PFSK-1 (cell line): Measurements from ENCODE around the gene MRTFA.

ENCODE experiments used
- FOXP2 ChIP-seq: optimal IDR thresholded peaks from 2 replicates; pipeline ENCODE3; 2011; ENCODE audit warnings: borderline replicate concordance, control low read depth, inconsistent platforms; ENCODE audit not compliant: insufficient read depth; ENCODE audit errors: extremely low read length, extremely low read depth
- POLR2AphosphoS5 ChIP-seq: IDR thresholded peaks from 2 replicates; pipeline ENCODE4 v1.6.1; 2012; ENCODE audit warnings: low read depth, mild to moderate bottlenecking, control low read depth, low read length, moderate library complexity
- SIN3A ChIP-seq: IDR thresholded peaks from 2 replicates; pipeline ENCODE4 v1.6.1; 2012; ENCODE audit warnings: mild to moderate bottlenecking, low read length, moderate library complexity, borderline replicate concordance; ENCODE audit not compliant: insufficient read depth
- TAF1 ChIP-seq: IDR thresholded peaks from 2 replicates; pipeline ENCODE4 v1.6.1; 2012; ENCODE audit warnings: low read length, control low read depth, borderline replicate concordance; ENCODE audit not compliant: insufficient read depth
- TF ChIP-seq, protein P1 (sequence below), 2 experiments: IDR thresholded peaks; 2 replicates each; pipeline versions ENCODE4 v1.6.1 to v1.8.0; 2011 to 2012; ENCODE audit warnings: low read depth in 2 of 2, low read length in 2 of 2, control low read depth in 1 of 2, inconsistent platforms in 1 of 2, mild to moderate bottlenecking in 1 of 2, moderate library complexity in 1 of 2; ENCODE audit not compliant: insufficient read depth in 1 of 2

Gene MRTFA

GRCh38 chr22:40401981-40402406, 234.5 kb downstream of the MRTFA start:
- TF ChIP-seq, protein P1, sequence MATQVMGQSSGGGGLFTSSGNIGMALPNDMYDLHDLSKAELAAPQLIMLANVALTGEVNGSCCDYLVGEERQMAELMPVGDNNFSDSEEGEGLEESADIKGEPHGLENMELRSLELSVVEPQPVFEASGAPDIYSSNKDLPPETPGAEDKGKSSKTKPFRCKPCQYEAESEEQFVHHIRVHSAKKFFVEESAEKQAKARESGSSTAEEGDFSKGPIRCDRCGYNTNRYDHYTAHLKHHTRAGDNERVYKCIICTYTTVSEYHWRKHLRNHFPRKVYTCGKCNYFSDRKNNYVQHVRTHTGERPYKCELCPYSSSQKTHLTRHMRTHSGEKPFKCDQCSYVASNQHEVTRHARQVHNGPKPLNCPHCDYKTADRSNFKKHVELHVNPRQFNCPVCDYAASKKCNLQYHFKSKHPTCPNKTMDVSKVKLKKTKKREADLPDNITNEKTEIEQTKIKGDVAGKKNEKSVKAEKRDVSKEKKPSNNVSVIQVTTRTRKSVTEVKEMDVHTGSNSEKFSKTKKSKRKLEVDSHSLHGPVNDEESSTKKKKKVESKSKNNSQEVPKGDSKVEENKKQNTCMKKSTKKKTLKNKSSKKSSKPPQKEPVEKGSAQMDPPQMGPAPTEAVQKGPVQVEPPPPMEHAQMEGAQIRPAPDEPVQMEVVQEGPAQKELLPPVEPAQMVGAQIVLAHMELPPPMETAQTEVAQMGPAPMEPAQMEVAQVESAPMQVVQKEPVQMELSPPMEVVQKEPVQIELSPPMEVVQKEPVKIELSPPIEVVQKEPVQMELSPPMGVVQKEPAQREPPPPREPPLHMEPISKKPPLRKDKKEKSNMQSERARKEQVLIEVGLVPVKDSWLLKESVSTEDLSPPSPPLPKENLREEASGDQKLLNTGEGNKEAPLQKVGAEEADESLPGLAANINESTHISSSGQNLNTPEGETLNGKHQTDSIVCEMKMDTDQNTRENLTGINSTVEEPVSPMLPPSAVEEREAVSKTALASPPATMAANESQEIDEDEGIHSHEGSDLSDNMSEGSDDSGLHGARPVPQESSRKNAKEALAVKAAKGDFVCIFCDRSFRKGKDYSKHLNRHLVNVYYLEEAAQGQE (IDR thresholded peaks at IDR 0.05; ENCODE audit: insufficient read depth in 1 of 2, low read depth in 2 of 2, low read length in 2 of 2), result no peak
- no peak for TF ChIP-seq SIN3A
- no peak for TF ChIP-seq FOXP2
- TF ChIP-seq POLR2AphosphoS5, result no peak
- TF ChIP-seq TAF1, result no peak

- TF ChIP-seq POLR2AphosphoS5 (no peak), SIN3A (no peak), FOXP2 (no peak), TAF1 (no peak)
- TF ChIP-seq, protein P1 (IDR thresholded peaks at IDR 0.05; ENCODE audit: insufficient read depth in 1 of 2, low read depth in 2 of 2, low read length in 2 of 2), result no peak
Observed at GRCh38 chr22:40401532-40401931, 235.0 kb downstream of the MRTFA start.

GRCh38 chr22:40400159-40400558, 236.4 kb downstream of the MRTFA start:
- TF ChIP-seq SIN3A (no peak), TAF1 (no peak)

DNA sequence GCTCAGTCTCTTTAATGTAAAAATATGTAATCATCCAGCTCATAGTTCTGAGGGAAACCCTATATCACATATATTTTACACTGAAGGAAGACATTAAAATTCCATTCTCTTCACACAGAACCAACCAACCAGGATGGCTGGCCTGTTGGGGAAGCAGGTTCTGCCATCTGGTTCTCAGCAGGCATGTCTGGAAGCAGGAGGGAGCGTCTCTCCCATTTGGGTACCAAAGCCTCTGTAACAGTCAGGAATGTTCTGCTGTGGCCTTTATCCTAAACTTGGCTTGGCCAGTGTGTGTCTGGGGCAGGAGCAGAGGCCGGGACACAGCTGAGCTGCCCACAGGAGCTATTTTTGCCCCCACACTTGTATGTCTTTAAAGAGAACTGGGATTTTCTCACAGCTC, 236.9 kb downstream of the MRTFA start:
- TF ChIP-seq SIN3A, result no peak

- TF ChIP-seq, protein P1 (IDR thresholded peaks at IDR 0.05; ENCODE audit: insufficient read depth in 1 of 2, low read depth in 2 of 2, low read length in 2 of 2), result no peak
- TF ChIP-seq FOXP2, result no peak
- no peak for TF ChIP-seq SIN3A
- no peak for TF ChIP-seq TAF1
- TF ChIP-seq POLR2AphosphoS5, result no peak
Observed at GRCh38 chr22:40397396-40397795, 239.1 kb downstream of the MRTFA start.

DNA sequence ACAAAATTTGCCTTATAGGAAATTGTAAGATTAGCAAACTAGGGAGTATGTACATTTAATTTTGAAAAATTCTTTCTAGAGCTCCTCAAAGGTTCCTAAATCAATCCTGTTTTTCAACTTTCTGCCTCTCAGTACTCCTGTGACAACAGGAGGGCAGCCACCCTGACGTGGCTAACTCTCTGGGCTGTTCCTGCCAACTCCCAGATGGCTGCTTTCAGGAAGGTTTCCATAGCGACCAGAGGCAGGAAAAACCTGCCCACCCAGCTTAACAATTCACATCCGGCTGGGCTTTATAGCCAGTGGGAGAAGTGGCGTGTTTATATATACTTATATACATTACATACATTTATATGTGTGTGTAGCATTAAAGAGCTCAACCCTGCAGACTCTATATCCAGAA, 239.6 kb downstream of the MRTFA start:
- TF ChIP-seq TAF1 (no peak), POLR2AphosphoS5 (no peak), FOXP2 (no peak), SIN3A (no peak)
- TF ChIP-seq, protein P1 (IDR thresholded peaks at IDR 0.05; ENCODE audit: insufficient read depth in 1 of 2, low read depth in 2 of 2, low read length in 2 of 2), result no peak
